ENCODE measurements around the gene RAB11B. TPM values are rescaled to one million over a fixed set of nuclear protein-coding genes. Genes with fewer than 3 reads are reported as not detected.
A peak's percentile ranks its signal among the peaks of the same experiment; 100 is the strongest.

Gene RAB11B
- total RNA-seq, 3 donors from 2014 or later, result 39.5 to 57.7 (median 41.3) TPM

DNA sequence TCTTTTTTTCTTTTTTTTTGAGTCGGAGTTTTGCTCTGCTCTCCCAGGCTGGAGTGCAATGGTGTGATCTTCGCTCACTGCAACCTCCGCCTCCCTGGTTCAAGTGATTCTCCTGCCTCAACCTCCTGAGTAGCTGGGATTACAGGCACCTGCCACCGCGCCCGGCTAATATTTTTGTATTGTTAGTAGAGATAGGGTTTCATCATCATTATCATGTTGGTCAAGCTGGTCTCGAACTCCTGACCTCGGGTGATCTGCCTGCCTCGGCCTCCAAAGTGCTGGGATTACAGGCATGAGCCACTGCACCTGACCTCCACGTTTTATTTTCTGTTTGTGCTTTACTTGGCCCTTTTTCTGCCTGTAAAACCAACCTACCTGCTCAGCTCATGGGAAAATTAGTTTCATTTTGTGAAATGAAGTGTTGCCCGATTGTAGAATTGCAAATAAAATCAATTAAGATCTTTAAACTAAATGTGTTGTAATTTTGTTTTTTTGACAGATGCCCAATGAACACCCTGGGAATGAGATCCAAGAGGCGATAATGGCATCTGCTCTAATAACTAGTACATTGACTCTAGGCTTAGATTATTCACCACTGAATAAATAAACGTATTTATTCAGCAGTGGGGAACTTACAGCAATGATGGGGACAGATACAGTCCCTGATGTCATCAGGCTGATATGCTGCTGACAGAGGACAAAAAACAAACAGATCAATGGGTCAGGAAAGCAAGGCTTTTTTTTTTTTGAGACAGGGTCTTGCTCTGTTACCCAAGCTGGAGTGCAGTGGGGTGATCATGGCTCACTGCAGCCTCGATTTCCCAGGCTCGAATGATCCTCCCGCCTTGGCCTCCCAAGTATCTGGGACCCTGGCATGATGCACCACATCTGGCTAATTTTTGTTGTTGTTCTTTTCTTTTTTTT is 2.2 kb upstream of the RAB11B start:
- intact Hi-C loops (cut with DNase I; ENCODE audit: low total_unique reads), result no loop called here
- no peak for TF ChIP-seq CTCF (IDR thresholded peaks at IDR 0.05)
- no peak for TF ChIP-seq POLR2AphosphoS5 (IDR thresholded peaks at IDR 0.05)
- TF ChIP-seq POLR2A (IDR thresholded peaks at IDR 0.05), result no peak

GRCh38 chr19:8388612-8388958 is 1.6 kb upstream of the RAB11B start:
- Histone ChIP-seq H3K36me3 (no peaks in the 10 kb centered on the region), H3K4me3 (no peak overlapping the region), H3K9me3 (no peaks in the 10 kb centered on the region), H3K4me1 (peaks cover 0 to 22% of the 10 kb centered on the region in 2 donors), H3K27me3 (no peaks in the 10 kb centered on the region), H3K27ac (peak overlapping the region; percentile 34 to 100)
- no peak for DNase-seq (ENCODE audit: low spot score in 2 of 2)
- no peak for TF ChIP-seq POLR2AphosphoS5 (IDR thresholded peaks at IDR 0.05)
- no peak for TF ChIP-seq POLR2A (IDR thresholded peaks at IDR 0.05)
- TF ChIP-seq CTCF (IDR thresholded peaks at IDR 0.05), result no peak
- intact Hi-C loops (cut with DNase I; ENCODE audit: low total_unique reads), result no loop called here

More for the DNA sequence above, 2.2 kb upstream of the RAB11B start:
- H3K36me3 ChIP-seq, result no peaks in the 10 kb centered on the region
- H3K27ac ChIP-seq, result peak overlapping the region in 1 of 2 donors; percentile 100
- H3K9me3 ChIP-seq, result no peaks in the 10 kb centered on the region
- H3K4me1 ChIP-seq, result peaks cover 0 to 15% of the 10 kb centered on the region in 2 donors
- no peak for DNase-seq (ENCODE audit: low spot score in 2 of 2)
- no peaks in the 10 kb centered on the region for H3K27me3 ChIP-seq
- no peak overlapping the region for H3K4me3 ChIP-seq

DNA sequence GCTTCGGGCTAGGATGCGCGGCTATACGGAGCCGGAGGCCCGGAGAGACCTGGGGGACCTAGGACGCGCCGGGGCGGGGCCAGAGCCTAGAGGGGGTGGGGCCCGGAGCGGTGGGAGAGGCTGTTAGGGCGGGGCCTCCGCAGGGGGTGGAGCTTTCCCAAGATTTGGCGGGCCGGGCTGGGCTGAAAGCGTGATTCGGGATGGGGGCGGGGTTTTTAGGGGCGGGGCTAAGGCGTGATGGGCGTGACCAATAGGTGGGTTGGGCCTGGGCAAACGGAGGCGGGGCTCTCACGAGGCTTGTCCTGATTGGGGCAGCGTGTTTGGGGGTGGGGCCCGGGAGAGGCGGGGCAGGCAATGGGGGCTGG is 439 bp downstream of the RAB11B start:
- Histone ChIP-seq H3K4me1 (peaks cover 5 to 31% of the 10 kb centered on the region in 2 donors), H3K4me3 (peak overlapping the region; percentile 96 to 98 (median 96)), H3K27ac (peak overlapping the region; percentile 100), H3K9me3 (no peaks in the 10 kb centered on the region), H3K36me3 (no peaks in the 10 kb centered on the region), H3K27me3 (no peaks in the 10 kb centered on the region)
- intact Hi-C loops (cut with DNase I; ENCODE audit: low total_unique reads), result no loop called here
- TF ChIP-seq POLR2AphosphoS5 (IDR thresholded peaks at IDR 0.05) (no peak), POLR2A (IDR thresholded peaks at IDR 0.05) (no peak), CTCF (IDR thresholded peaks at IDR 0.05) (no peak)
- DNase-seq (ENCODE audit: low spot score in 2 of 2), result peak; percentile 94 to 98

DNA sequence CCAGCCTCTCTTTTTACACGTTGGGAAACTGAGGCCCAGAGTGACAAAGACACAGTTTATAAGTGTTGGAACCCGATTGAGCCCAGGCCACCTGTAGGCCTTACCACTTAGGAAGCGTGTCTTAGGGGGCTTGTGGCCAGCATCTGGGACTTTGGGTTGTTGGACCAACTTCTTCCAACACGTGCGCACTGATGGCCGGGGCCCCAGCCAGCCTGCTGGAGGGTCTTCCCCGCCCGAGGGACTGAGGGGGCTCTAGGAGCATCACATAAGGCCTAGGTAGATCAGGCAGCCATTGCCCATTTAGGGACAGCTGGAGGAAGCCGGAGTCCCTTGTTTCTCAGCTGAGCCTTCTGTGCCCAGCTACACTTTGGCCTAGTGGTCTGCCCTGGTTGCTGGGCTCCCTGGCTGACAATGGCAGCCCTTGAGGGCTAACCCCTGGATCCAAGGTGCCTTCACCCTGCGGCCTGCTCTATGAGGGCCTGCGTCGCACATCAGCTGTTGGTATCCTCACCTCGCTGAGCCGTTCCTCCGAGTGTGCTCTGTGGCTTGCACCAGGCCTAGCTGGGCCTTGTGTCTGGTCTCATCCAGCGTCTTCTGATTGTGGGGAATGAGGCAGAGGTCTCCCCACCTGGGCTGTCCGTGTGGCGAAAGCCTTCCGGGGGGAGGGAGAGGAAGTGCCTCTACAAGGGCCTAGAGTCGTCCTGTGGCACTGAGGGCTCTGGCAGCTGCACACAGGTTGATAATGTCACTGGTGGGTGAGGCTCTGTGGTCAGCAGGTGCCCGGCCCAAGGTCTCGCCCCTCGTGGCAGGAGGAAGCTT is 1.2 kb downstream of the RAB11B start:
- Histone ChIP-seq H3K4me3 (peak overlapping the region; percentile 96 to 98 (median 96)), H3K27me3 (no peaks in the 10 kb centered on the region), H3K36me3 (no peaks in the 10 kb centered on the region), H3K4me1 (peaks cover 5 to 38% of the 10 kb centered on the region in 2 donors), H3K9me3 (no peaks in the 10 kb centered on the region), H3K27ac (peak overlapping the region; percentile 100)
- intact Hi-C loops (cut with DNase I; ENCODE audit: low total_unique reads), result no loop called here
- DNase-seq (ENCODE audit: low spot score in 2 of 2), result no peak
- TF ChIP-seq POLR2A (IDR thresholded peaks at IDR 0.05), result no peak
- TF ChIP-seq CTCF (IDR thresholded peaks at IDR 0.05), result no peak
- no peak for TF ChIP-seq POLR2AphosphoS5 (IDR thresholded peaks at IDR 0.05)

Measured in breast epithelium (tissue), 4 donors.